ENCODE measurements around the gene ERC2. TPM values are rescaled to one million over a fixed set of nuclear protein-coding genes. Genes with fewer than 3 reads are reported as not detected.

Gene ERC2
- polyA plus RNA-seq, 3 donors: not detected

GRCh38 chr3:55815262-55815661, 653.0 kb downstream of the ERC2 start:
- Mint-ChIP-seq H3K4me1 (no peaks in the 10 kb centered on the region), H3K9me3 (peaks cover 0 to 4% (median 0%) of the 10 kb centered on the region in 7 donors), H3K27ac (no peak overlapping the region), H3K36me3 (no peaks in the 10 kb centered on the region), H3K27me3 (ENCODE audit: low read depth in 3 of 3) (peaks cover 0 to 2% (median 0%) of the 10 kb centered on the region in 3 donors), H3K4me3 (no peak overlapping the region)
- H3K9ac ChIP-seq (ENCODE audit: insufficient read depth, low read length, poor library complexity, severe bottlenecking): no peak overlapping the region
- H3K27me3 ChIP-seq (ENCODE audit: control insufficient read depth in 2 of 2, insufficient read depth in 2 of 2, low read length in 2 of 2): no peaks in the 10 kb centered on the region
- DNase-seq: no peak
- H3K27ac ChIP-seq (ENCODE audit: low read depth in 1 of 2, low read length in 2 of 2): no peak overlapping the region
- TF ChIP-seq, protein P1, sequence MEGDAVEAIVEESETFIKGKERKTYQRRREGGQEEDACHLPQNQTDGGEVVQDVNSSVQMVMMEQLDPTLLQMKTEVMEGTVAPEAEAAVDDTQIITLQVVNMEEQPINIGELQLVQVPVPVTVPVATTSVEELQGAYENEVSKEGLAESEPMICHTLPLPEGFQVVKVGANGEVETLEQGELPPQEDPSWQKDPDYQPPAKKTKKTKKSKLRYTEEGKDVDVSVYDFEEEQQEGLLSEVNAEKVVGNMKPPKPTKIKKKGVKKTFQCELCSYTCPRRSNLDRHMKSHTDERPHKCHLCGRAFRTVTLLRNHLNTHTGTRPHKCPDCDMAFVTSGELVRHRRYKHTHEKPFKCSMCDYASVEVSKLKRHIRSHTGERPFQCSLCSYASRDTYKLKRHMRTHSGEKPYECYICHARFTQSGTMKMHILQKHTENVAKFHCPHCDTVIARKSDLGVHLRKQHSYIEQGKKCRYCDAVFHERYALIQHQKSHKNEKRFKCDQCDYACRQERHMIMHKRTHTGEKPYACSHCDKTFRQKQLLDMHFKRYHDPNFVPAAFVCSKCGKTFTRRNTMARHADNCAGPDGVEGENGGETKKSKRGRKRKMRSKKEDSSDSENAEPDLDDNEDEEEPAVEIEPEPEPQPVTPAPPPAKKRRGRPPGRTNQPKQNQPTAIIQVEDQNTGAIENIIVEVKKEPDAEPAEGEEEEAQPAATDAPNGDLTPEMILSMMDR (IDR thresholded peaks at IDR 0.05): no peak
- intact Hi-C loops (cut with micrococcal nuclease): no loop called here
- WGBS (ENCODE audit: insufficient coverage): 91% methylated on average over 3 of the region's 6 CpGs
- no peak overlapping the region for H3K4me2 ChIP-seq (replicated peaks; ENCODE audit: extremely low read depth, low read length, poor library complexity, severe bottlenecking)
- no peaks in the 10 kb centered on the region for H3K9me3 ChIP-seq (replicated peaks in 1 of 2; ENCODE audit: control insufficient read depth in 1 of 2, insufficient read depth in 1 of 2, low read length in 2 of 2)
- H3K36me3 ChIP-seq (replicated peaks in 1 of 2; ENCODE audit: control insufficient read depth in 1 of 2, insufficient read depth in 2 of 2, low read length in 2 of 2): no peaks in the 10 kb centered on the region
- no peak overlapping the region for H3K4me3 ChIP-seq (replicated peaks in 1 of 3; ENCODE audit: low read depth in 2 of 3, low read length in 3 of 3)
- H2AFZ ChIP-seq (ENCODE audit: insufficient read depth, low read depth, low read length, poor library complexity, severe bottlenecking): no peak overlapping the region
- H3K4me1 ChIP-seq (ENCODE audit: control insufficient read depth in 1 of 2, insufficient read depth in 2 of 2, low read length in 2 of 2): no peaks in the 10 kb centered on the region
- no peaks in the 10 kb centered on the region for H4K20me1 ChIP-seq (ENCODE audit: insufficient read depth, low read length)
- no peaks in the 10 kb centered on the region for H3K79me2 ChIP-seq (ENCODE audit: insufficient read depth, low read length)

- H3K9me3 ChIP-seq (replicated peaks in 1 of 2; ENCODE audit: control insufficient read depth in 1 of 2, insufficient read depth in 1 of 2, low read length in 2 of 2): no peaks in the 10 kb centered on the region
- intact Hi-C loops (cut with micrococcal nuclease): no loop called here
- Mint-ChIP-seq H3K4me1 (no peaks in the 10 kb centered on the region), H3K4me3 (no peak overlapping the region), H3K9me3 (peaks cover 0 to 4% (median 0%) of the 10 kb centered on the region in 7 donors), H3K27me3 (ENCODE audit: low read depth in 3 of 3) (peaks cover 0 to 2% (median 0%) of the 10 kb centered on the region in 3 donors), H3K27ac (no peak overlapping the region), H3K36me3 (no peaks in the 10 kb centered on the region)
- DNase-seq: no peak
- H4K20me1 ChIP-seq (ENCODE audit: insufficient read depth, low read length): no peaks in the 10 kb centered on the region
- 83% methylated on average over 2 of the region's 3 CpGs for WGBS (ENCODE audit: insufficient coverage)
- H3K4me2 ChIP-seq (replicated peaks; ENCODE audit: extremely low read depth, low read length, poor library complexity, severe bottlenecking): no peak overlapping the region
- TF ChIP-seq, protein P1 (IDR thresholded peaks at IDR 0.05): no peak
- no peak overlapping the region for H3K9ac ChIP-seq (ENCODE audit: insufficient read depth, low read length, poor library complexity, severe bottlenecking)
- H3K27me3 ChIP-seq (ENCODE audit: control insufficient read depth in 2 of 2, insufficient read depth in 2 of 2, low read length in 2 of 2): no peaks in the 10 kb centered on the region
- H2AFZ ChIP-seq (ENCODE audit: insufficient read depth, low read depth, low read length, poor library complexity, severe bottlenecking): no peak overlapping the region
- no peak overlapping the region for H3K27ac ChIP-seq (ENCODE audit: low read depth in 1 of 2, low read length in 2 of 2)
- H3K4me1 ChIP-seq (ENCODE audit: control insufficient read depth in 1 of 2, insufficient read depth in 2 of 2, low read length in 2 of 2): no peaks in the 10 kb centered on the region
- H3K36me3 ChIP-seq (replicated peaks in 1 of 2; ENCODE audit: control insufficient read depth in 1 of 2, insufficient read depth in 2 of 2, low read length in 2 of 2): no peaks in the 10 kb centered on the region
- H3K79me2 ChIP-seq (ENCODE audit: insufficient read depth, low read length): no peaks in the 10 kb centered on the region
- H3K4me3 ChIP-seq (replicated peaks in 1 of 3; ENCODE audit: low read depth in 2 of 3, low read length in 3 of 3): no peak overlapping the region
Measured at GRCh38 chr3:55813268-55814097, 654.8 kb downstream of the ERC2 start.

Data from CD14-positive monocyte (primary cell).